Measurements from ENCODE around the gene FASLG. TPM values are rescaled to one million over a fixed set of nuclear protein-coding genes. Genes with fewer than 3 reads are reported as not detected.

Gene FASLG
- total RNA-seq, 2 donors from 2014 or later = not detected

GRCh38 chr1:172668097-172668496 lies 9.2 kb downstream of the FASLG start:
- intact Hi-C loops (cut with DNase I) = no loop called here

DNA sequence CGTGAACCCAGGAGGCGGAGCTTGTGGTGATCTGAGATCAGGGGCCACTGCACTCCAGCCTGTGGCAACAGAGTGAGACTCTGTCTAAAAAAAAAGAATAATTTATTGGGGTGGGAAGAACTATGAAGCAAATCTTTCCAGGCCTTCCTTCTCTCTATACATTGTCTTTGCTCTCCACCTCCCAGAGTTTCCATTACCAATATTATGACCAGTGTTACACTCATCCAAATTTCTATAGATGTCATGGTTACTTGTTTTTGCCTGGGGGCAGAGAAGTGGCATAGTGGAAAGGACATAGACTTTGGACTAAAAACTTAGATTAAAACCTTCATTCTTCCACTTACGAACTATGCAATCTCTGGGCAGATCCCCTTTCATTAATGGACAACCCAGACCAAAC lies 10.1 kb downstream of the FASLG start:
- no peak for DNase-seq
- no peaks in the 10 kb centered on the region for H3K36me3 ChIP-seq (replicated peaks in 1 of 2; ENCODE audit: insufficient read depth in 1 of 2, low read depth in 2 of 2)
- H3K9me3 ChIP-seq = no peaks in the 10 kb centered on the region
- ATAC-seq = no peak
- no peak overlapping the region for H3K4me3 ChIP-seq
- no peak overlapping the region for H3K27ac ChIP-seq
- 91 to 97% methylated on average over 3 of the region's 3 CpGs for WGBS, 2 donors
- H3K27me3 ChIP-seq = no peaks in the 10 kb centered on the region
- TF ChIP-seq CTCF (IDR thresholded peaks at IDR 0.05) = no peak
- no peak for TF ChIP-seq POLR2A (IDR thresholded peaks at IDR 0.05)
- no peaks in the 10 kb centered on the region for H3K4me1 ChIP-seq
- intact Hi-C loops (cut with DNase I) = no loop called here

More at GRCh38 chr1:172668097-172668496, 9.2 kb downstream of the FASLG start:
- Histone ChIP-seq H3K4me3 (no peak overlapping the region), H3K4me1 (no peaks in the 10 kb centered on the region), H3K27me3 (no peaks in the 10 kb centered on the region), H3K36me3 (replicated peaks in 1 of 2; ENCODE audit: insufficient read depth in 1 of 2, low read depth in 2 of 2) (no peaks in the 10 kb centered on the region), H3K27ac (no peak overlapping the region), H3K9me3 (no peaks in the 10 kb centered on the region)
- TF ChIP-seq CTCF (IDR thresholded peaks at IDR 0.05) (no peak), POLR2A (IDR thresholded peaks at IDR 0.05) (no peak)
- 69 to 70% methylated on average over 3 of the region's 3 CpGs for WGBS, 2 donors
- ATAC-seq (no peak), DNase-seq (no peak)

- H3K27me3 ChIP-seq = no peaks in the 10 kb centered on the region
- no peaks in the 10 kb centered on the region for H3K4me1 ChIP-seq
- H3K36me3 ChIP-seq (replicated peaks in 1 of 2; ENCODE audit: insufficient read depth in 1 of 2, low read depth in 2 of 2) = no peaks in the 10 kb centered on the region
- DNase-seq (no peak), ATAC-seq (no peak)
- H3K9me3 ChIP-seq = no peaks in the 10 kb centered on the region
- TF ChIP-seq CTCF (IDR thresholded peaks at IDR 0.05) = no peak
- TF ChIP-seq POLR2A (IDR thresholded peaks at IDR 0.05) = no peak
- intact Hi-C loops (cut with DNase I) = no loop called here
- H3K27ac ChIP-seq = no peak overlapping the region
- 61 to 74% methylated on average over 4 of the region's 4 CpGs for WGBS, 2 donors
- H3K4me3 ChIP-seq = no peak overlapping the region
Observed at GRCh38 chr1:172670316-172670715, 11.4 kb downstream of the FASLG start.

DNA sequence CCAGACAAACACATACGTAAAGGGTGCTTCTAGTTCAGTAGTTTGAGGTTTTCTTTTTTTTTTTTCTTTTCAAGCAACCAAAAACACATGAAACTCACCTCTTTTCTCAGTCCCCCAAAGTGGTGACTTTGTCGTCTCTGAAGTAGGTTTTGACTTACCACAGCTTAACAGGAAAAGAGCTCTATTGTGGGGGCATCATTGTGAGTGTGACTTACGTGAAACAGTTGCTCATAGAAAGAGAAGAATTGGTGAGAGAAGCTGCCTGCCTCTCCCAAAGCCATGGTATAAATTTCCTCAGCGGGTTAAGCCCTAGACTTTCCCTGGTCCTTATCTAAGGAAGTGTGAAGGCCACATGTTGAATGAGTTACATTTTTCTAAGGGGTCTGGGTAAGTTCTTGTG lies 11.9 kb downstream of the FASLG start:
- Histone ChIP-seq H3K4me1 (no peaks in the 10 kb centered on the region), H3K27ac (no peak overlapping the region), H3K36me3 (replicated peaks in 1 of 2; ENCODE audit: insufficient read depth in 1 of 2, low read depth in 2 of 2) (no peaks in the 10 kb centered on the region), H3K9me3 (no peaks in the 10 kb centered on the region), H3K4me3 (no peak overlapping the region), H3K27me3 (no peaks in the 10 kb centered on the region)
- intact Hi-C loops (cut with DNase I) = no loop called here
- DNase-seq = no peak
- WGBS, 2 donors = 60 to 66% methylated on average over 4 of the region's 4 CpGs
- no peak for ATAC-seq
- TF ChIP-seq POLR2A (IDR thresholded peaks at IDR 0.05) (no peak), CTCF (IDR thresholded peaks at IDR 0.05) (no peak)

DNA sequence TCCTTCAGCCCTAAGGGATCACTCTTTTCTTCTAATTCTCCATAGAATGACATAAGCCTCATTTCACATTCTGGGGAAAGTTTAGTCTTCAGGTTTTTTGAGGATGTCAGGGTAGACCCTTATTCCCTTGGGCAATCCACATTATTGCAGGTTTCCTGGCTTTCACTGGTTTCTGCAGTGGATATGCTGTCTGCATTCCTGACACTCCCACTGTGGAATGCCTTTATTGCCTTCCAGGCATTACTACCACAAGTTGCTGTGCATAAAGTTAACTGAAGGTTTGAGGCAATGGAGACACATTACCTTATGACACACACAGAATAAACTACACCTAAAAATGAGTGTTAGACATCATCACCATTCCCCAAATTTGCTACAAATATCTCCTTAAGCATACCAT lies 12.7 kb downstream of the FASLG start:
- Histone ChIP-seq H3K4me3 (no peak overlapping the region), H3K27ac (no peak overlapping the region), H3K9me3 (no peaks in the 10 kb centered on the region), H3K36me3 (replicated peaks in 1 of 2; ENCODE audit: insufficient read depth in 1 of 2, low read depth in 2 of 2) (no peaks in the 10 kb centered on the region), H3K4me1 (no peaks in the 10 kb centered on the region), H3K27me3 (no peaks in the 10 kb centered on the region)
- no peak for ATAC-seq
- intact Hi-C loops (cut with DNase I) = no loop called here
- no peak for TF ChIP-seq CTCF (IDR thresholded peaks at IDR 0.05)
- TF ChIP-seq POLR2A (IDR thresholded peaks at IDR 0.05) = no peak
- no peak for DNase-seq

Measured in body of pancreas (tissue), 4 donors.